GM19455 (cell line): ENCODE data around the gene C10orf95.
"Not testable (repeated sequence)": the region's sequence is repeated elsewhere in the genome, so short reads cannot be mapped to it uniquely, and the experiment has no call there.

ENCODE experiments used
- ATAC-seq: cut with Tn5 transposase; IDR thresholded peaks from one replicate; pipeline ENCODE4 v1.9.1; 2021; ENCODE audit not compliant: unreplicated experiment

C10orf95 gene

GRCh38 chr10:102465466-102465865 is 14.1 kb upstream of the C10orf95 start:
- ATAC-seq, result no peak

DNA sequence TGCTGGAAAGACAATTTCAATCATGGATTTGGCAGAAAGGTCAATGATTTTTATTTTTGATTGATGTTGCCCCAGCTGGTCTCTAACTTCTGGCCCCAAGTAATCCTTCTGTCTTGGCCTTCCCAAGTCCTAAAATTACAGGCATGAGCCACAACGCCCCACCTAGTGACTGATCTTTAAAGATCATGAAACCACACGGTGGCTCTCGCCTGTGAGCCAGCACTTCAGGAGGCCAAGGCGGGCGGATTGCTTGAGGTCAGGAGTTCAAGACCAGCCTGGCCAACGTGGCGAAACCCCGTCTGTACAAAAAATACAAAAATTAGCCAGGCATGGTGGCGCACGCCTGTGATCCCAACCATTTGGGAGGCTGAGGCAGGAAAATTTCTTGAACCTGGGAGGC is 12.6 kb upstream of the C10orf95 start:
- no peak for ATAC-seq

- ATAC-seq, result no peak
These were observed 11.2 kb upstream of the C10orf95 start for GRCh38 chr10:102462512-102463054.

GRCh38 chr10:102461187-102462054 is 10.1 kb upstream of the C10orf95 start:
- ATAC-seq, result peak; percentile 87

GRCh38 chr10:102460836-102461186 is 9.5 kb upstream of the C10orf95 start:
- ATAC-seq, result peak; percentile 41

GRCh38 chr10:102458656-102459055 is 7.3 kb upstream of the C10orf95 start:
- ATAC-seq, result no peak

GRCh38 chr10:102457591-102458150 is 6.3 kb upstream of the C10orf95 start:
- no peak for ATAC-seq

GRCh38 chr10:102455893-102456471 is 4.6 kb upstream of the C10orf95 start:
- no peak for ATAC-seq

- ATAC-seq, result not testable (repeated sequence)
These were observed 3.5 kb upstream of the C10orf95 start for GRCh38 chr10:102454662-102455487.

GRCh38 chr10:102453502-102453901 is 2.2 kb upstream of the C10orf95 start:
- ATAC-seq, result no peak

- no peak for ATAC-seq
These were observed 1.5 kb upstream of the C10orf95 start for GRCh38 chr10:102452672-102453340.

- ATAC-seq, result peak; percentile 63
These were observed 804 bp downstream of the C10orf95 start for GRCh38 chr10:102450374-102451104.

GRCh38 chr10:102450124-102450373 is 1.3 kb downstream of the C10orf95 start:
- ATAC-seq, result no peak

GRCh38 chr10:102449321-102450123 is 1.8 kb downstream of the C10orf95 start:
- peak; percentile 55 for ATAC-seq

DNA sequence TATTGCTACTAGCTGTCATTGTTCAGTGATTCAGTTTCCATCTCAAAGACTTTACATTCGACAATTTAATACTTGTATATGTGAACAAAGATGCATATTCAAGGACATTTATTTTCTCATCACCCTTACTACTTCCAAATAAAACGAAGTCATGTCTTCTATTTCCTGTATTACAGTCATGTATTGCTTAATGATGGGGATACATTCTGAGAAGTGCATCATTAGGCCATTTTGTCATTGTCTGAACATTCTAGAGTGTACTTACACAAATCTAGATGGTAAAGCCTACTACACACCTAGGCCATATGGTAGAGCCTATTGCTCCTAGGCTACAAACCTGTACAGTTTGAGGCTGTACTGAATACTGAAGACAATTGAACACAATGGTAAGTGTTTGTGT is 6.5 kb downstream of the C10orf95 start:
- ATAC-seq, result no peak

DNA sequence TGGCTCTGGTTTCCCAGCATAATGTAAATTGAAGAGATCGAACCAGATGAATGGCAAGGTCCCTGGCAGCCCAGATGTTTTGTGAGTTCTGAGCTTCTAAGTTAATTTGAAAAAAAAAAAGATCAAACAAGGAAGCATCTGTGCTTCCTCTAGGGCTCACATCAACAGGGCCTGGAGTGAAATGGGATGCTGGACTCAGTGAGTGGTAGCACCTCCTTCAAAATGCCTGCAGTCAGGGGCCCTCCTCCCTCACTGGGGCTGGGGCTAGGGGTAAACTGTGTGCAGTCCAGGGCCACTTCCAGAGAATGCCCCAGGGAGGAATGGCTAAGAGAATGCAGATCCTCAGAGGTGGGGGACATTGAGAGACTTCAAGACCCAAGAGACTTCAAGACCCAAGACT is 13.0 kb downstream of the C10orf95 start:
- ATAC-seq, result no peak

DNA sequence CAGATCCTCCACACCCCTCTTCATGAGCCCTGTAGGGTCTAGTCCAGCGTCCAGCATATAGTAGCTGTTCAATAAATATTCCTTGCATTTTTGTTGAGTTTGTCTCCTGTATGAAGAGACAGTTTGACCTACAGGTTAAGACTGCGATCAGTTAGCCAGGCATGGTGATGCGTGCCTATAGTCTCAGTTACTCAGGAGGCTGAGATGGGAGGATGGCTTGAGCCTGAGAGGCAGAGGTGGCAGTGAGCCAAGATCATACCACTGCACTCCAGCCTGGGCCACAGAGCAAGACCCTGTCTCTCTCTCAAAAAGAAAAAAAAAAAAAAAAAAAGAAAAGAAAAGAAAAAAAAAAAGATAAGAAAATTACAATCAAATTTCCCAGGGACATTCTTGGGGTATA is 13.8 kb downstream of the C10orf95 start:
- ATAC-seq, result no peak

DNA sequence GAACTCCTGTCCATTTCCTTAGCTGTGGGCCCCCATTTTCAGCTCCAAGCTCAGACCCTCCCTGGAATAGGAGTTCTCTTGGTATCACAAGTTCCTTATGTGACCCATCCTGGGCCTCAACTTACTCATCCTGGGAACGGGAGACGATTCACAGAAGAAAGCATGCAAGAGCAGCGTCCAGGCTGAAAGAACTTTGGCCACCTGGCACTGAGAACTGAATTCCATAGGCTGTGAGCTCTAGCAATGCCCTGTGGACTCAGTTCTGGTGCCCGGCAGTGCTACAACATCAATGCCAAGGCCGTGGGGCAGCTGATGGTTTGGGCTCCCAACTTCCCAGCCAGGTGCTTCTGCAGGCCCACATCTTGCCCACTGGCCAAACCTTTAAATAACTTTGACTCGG is 15.0 kb downstream of the C10orf95 start:
- no peak for ATAC-seq

DNA sequence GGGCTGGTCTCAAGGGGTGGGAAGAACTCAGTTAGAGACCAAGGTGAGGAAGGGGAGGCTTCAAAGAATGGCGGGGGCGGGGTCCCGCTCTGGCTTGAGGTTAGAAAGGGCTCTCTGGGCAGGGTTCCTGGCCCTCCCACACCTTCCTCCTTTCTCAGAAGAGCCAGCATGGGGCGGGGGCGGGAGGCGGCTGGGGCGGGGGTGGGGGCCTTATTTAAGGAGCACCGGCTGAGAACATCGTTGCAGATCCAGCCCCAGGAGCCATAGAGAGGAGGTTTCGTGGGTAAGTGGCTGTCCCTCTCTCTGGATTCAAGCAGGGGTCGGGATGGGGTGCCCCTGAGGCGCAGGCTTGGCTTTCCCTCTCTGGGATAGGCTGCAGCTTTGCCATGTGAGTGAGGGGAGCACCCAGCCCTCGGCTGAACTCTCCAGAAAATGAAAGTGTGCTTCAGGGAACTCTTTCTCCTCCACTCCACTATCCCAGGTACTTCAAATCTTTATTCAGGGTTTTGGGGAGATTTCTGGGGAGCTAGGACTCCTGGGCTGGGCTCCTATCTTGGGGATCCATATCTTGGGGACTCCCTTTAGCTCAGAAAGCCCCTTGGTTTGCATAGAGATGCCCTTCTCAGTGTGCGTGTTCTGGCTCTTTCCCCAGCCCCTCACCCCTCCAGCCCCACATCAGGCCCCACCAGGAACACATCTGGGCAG is 15.7 kb downstream of the C10orf95 start:
- no peak for ATAC-seq
